K562 (cell line): ENCODE results near the gene PIK3C2B. TPM values are rescaled to one million over a fixed set of nuclear protein-coding genes. Genes with fewer than 3 reads are reported as not detected.

Source experiments
- ARNT ChIP-seq, 2 experiments: fragments of 450-650 bp; IDR thresholded peaks; 2 replicates each; pipeline ENCODE4 v1.6.1; 2016; ENCODE audit warnings: mild to moderate bottlenecking in 1 of 2
- BRCA1 ChIP-seq, 2 experiments: fragments of 450-650 bp in 1 of 2; sonication (generic) in 1 of 2; formaldehyde crosslinking in 1 of 2; IDR thresholded peaks; 2 replicates each; pipeline versions ENCODE4 v1.5.0 to v1.6.1; 2017 to 2020; ENCODE audit warnings: mild to moderate bottlenecking in 1 of 2, missing genetic modification reagents in 1 of 2
- BRD9 ChIP-seq: fragments of 450-650 bp; IDR thresholded peaks from 2 replicates; pipeline ENCODE4 v1.6.1; 2018; ENCODE audit warnings: low read depth; ENCODE audit not compliant: partially characterized antibody
- C11orf30 ChIP-seq: fragments of 450-650 bp; IDR thresholded peaks from 2 replicates; pipeline ENCODE4 v1.6.1; 2016; ENCODE audit warnings: low read depth, mild to moderate bottlenecking
- CHD2 ChIP-seq: IDR thresholded peaks from 2 replicates; pipeline ENCODE4 v1.6.1; 2011; ENCODE audit warnings: low read depth, low read length
- EGR1 ChIP-seq: fragments of 450-650 bp; conservative IDR thresholded peaks from 2 replicates; pipeline ENCODE4 v1.6.1; 2017; ENCODE audit warnings: mild to moderate bottlenecking
- ETV5 ChIP-seq: sonication (generic); formaldehyde crosslinking; IDR thresholded peaks from 2 replicates; pipeline ENCODE4 v1.4.0; 2020; ENCODE audit warnings: low read depth, mild to moderate bottlenecking, missing genetic modification reagents
- FOXK1 ChIP-seq: sonication (generic); formaldehyde crosslinking; IDR thresholded peaks from 2 replicates; pipeline ENCODE4 v1.8.0; 2022; ENCODE audit warnings: missing genetic modification reagents, mild to moderate bottlenecking, borderline replicate concordance
- FUS ChIP-seq: fragments of 200-400 bp; formaldehyde crosslinking; optimal IDR thresholded peaks from 2 replicates; pipeline ENCODE3; 2017; ENCODE audit warnings: low read depth, low read length
- HMG20A ChIP-seq: fragments of 450-650 bp; formaldehyde crosslinking; conservative IDR thresholded peaks from 2 replicates; pipeline ENCODE4 v1.4.0; 2020; ENCODE audit warnings: mild to moderate bottlenecking, mixed read lengths
- HNRNPH1 ChIP-seq: fragments of 200-400 bp; formaldehyde crosslinking; optimal IDR thresholded peaks from 2 replicates; pipeline ENCODE3; 2017; ENCODE audit warnings: low read depth, mild to moderate bottlenecking, low read length, moderate library complexity
- MIER1 ChIP-seq: fragments of 450-650 bp; IDR thresholded peaks from 2 replicates; pipeline ENCODE4 v1.6.1; 2016; ENCODE audit warnings: antibody characterized with exemption, mild to moderate bottlenecking, low read depth
- NCOA2 ChIP-seq, 2 experiments: fragments of 450-650 bp; IDR thresholded peaks; 2 replicates each; pipeline ENCODE4 v1.6.1; 2018; ENCODE audit warnings: mild to moderate bottlenecking in 2 of 2, moderate library complexity in 1 of 2; ENCODE audit not compliant: partially characterized antibody in 2 of 2
- PCBP1 ChIP-seq: fragments of 200-400 bp; formaldehyde crosslinking; IDR thresholded peaks from 2 replicates; pipeline ENCODE4 v1.6.1; 2018; ENCODE audit warnings: mild to moderate bottlenecking, low read depth, low read length; ENCODE audit not compliant: poor library complexity, severe bottlenecking
- PHF8 ChIP-seq: fragments of 200-600 bp; sonication (generic); IDR thresholded peaks from 2 replicates; pipeline ENCODE4 v1.6.1; 2012; ENCODE audit warnings: mixed run types, mild to moderate bottlenecking, inconsistent platforms, low read length, moderate library complexity, borderline replicate concordance
- POLR3A ChIP-seq: IDR thresholded peaks from 2 replicates; pipeline ENCODE4 v1.6.1; 2011; ENCODE audit warnings: borderline replicate concordance, mild to moderate bottlenecking, moderate library complexity; ENCODE audit not compliant: insufficient read length, insufficient read depth; ENCODE audit errors: extremely low read depth
- PRPF4 ChIP-seq: fragments of 200-400 bp; formaldehyde crosslinking; IDR thresholded peaks from one replicate; pipeline ENCODE4 v1.6.1; 2017; ENCODE audit warnings: low read length, low read depth, mild to moderate bottlenecking; ENCODE audit not compliant: insufficient read depth, poor library complexity, severe bottlenecking
- RB1 ChIP-seq: fragments of 450-650 bp; IDR thresholded peaks from 2 replicates; pipeline ENCODE4 v1.6.1; 2017; ENCODE audit warnings: low read depth, mild to moderate bottlenecking
- SAP30 ChIP-seq: fragments of 200-600 bp; sonication (generic); IDR thresholded peaks from 2 replicates; pipeline ENCODE4 v1.6.1; 2012; ENCODE audit warnings: borderline replicate concordance, low read depth, mild to moderate bottlenecking, moderate library complexity, low read length, control low read depth, inconsistent platforms; ENCODE audit not compliant: insufficient read depth, poor library complexity, severe bottlenecking
- SMAD2 ChIP-seq: fragments of 150-350 bp; IDR thresholded peaks from 2 replicates; pipeline ENCODE4 v1.6.1; 2014; ENCODE audit warnings: low read depth, mild to moderate bottlenecking, low read length
- SNAPC5 ChIP-seq: fragments of 250-450 bp; sonication (Bioruptor Pico); IDR thresholded peaks from 2 replicates; pipeline ENCODE4 v1.8.0; 2021; ENCODE audit warnings: moderate library complexity, mild to moderate bottlenecking, inconsistent platforms
- TSC22D4 ChIP-seq: fragments of 450-650 bp; IDR thresholded peaks from 2 replicates; pipeline ENCODE4 v1.6.1; 2016; ENCODE audit warnings: missing genetic modification characterization, missing biosample characterization, control low read depth
- ZBTB8A ChIP-seq: fragments of 450-650 bp; IDR thresholded peaks from 2 replicates; pipeline ENCODE4 v1.6.1; 2018; ENCODE audit warnings: mild to moderate bottlenecking, moderate library complexity; ENCODE audit not compliant: partially characterized antibody
- ZC3H8 ChIP-seq: fragments of 450-650 bp; IDR thresholded peaks from 2 replicates; pipeline ENCODE4 v1.6.1; 2017
- ZFX ChIP-seq: sonication (generic); formaldehyde crosslinking; IDR thresholded peaks from 2 replicates; pipeline ENCODE4 v1.8.0; 2022; ENCODE audit warnings: mild to moderate bottlenecking, missing genetic modification reagents, moderate library complexity
- ZNF23 ChIP-seq: fragments of 250-450 bp; sonication (Bioruptor Pico); IDR thresholded peaks from 2 replicates; pipeline ENCODE4 v1.4.0; 2020; ENCODE audit warnings: mild to moderate bottlenecking
- ZNF280B ChIP-seq: fragments of 250-450 bp; sonication (Bioruptor Pico); IDR thresholded peaks from 2 replicates; pipeline ENCODE4 v1.5.1; 2021; ENCODE audit warnings: mild to moderate bottlenecking
- ZNF41 ChIP-seq: fragments of 250-450 bp; sonication (Bioruptor Pico); conservative IDR thresholded peaks from 2 replicates; pipeline ENCODE4 v1.4.0; 2020; ENCODE audit warnings: mild to moderate bottlenecking
- ZNF696 ChIP-seq: fragments of 250-450 bp; sonication (Bioruptor Pico); conservative IDR thresholded peaks from 2 replicates; pipeline ENCODE4 v1.4.0; 2020; ENCODE audit warnings: mild to moderate bottlenecking, moderate library complexity
- polyA plus RNA-seq, 8 experiments: library from polyadenylated mRNA; depleted of rRNA in 4 of 8; stranded (reverse) in 5 of 8; unstranded in 3 of 8; fragments of >200 nt; fragmentation: Nextera tagmentation in 2 of 8; fragmentation: Illumina TruSeq in 1 of 8; extraction: Ambion mirVana in 2 of 8; extraction: Trizol in 1 of 8; gene quantifications; 2 replicates each; pipeline versions ENCODE4 v1.2.1 to v1.2.3, GENCODE V29; 2011 to 2014; ENCODE audit warnings: inconsistent platforms in 1 of 8, missing spikeins in 1 of 8
- total RNA-seq, 7 experiments: library from RNA; depleted of rRNA in 6 of 7; stranded (reverse); fragments of >200 nt in 6 of 7; fragmentation: Illumina TruSeq in 2 of 7; extraction: Trizol in 2 of 7; gene quantifications; 2 replicates each; pipeline versions ENCODE4 v1.2.1 to v1.2.3, GENCODE V29; 2011 to 2021; ENCODE audit warnings: low replicate concordance in 1 of 7

Gene PIK3C2B
- total and polyA plus RNA-seq, 9 of the 15 experiments (the other 6 are each of a cell fraction or from before 2014, with no cell fraction given): 0.10 to 2.9 (median 0.72) TPM

- TF ChIP-seq FOXK1 (CRISPR knock-in tag) (no peak), HMG20A (CRISPR knock-in tag) (peak; percentile 86), ZNF41 (CRISPR knock-in tag) (no peak), BRCA1 (IDR thresholded peaks at IDR 0.05) (no peak), BRCA1 (CRISPR knock-in tag; IDR thresholded peaks at IDR 0.05) (no peak), CHD2 (0 out of 2 replicates have a peak, but pooled peaks have one; percentile 29), ZC3H8 (no peak), SNAPC5 (no peak), ZNF23 (CRISPR knock-in tag) (peak; percentile 49; the same call in 1 of the 2 replicates), ETV5 (peak; percentile 61; the same call in 1 of the 2 replicates), ARNT (IDR thresholded peaks at IDR 0.05) (peak; percentile 66 to 93), EGR1 (peak; percentile 78), ZFX (peak; percentile 58), RB1 (peak; percentile 81), ZBTB8A (peak; percentile 72), ZNF696 (peak; percentile 78; the same call in 1 of the 2 replicates), POLR3A (peak; percentile 74), SMAD2 (no peak), ZNF280B (CRISPR knock-in tag) (no peak), SAP30 (no peak), PHF8 (peak; percentile 36; the same call in 1 of the 2 replicates), MIER1 (0 out of 2 replicates have a peak, but pooled peaks have one; percentile 4), TSC22D4 (tag) (no peak), C11orf30 (peak; percentile 35), HNRNPH1 (no peak), PRPF4 (no peak), PCBP1 (no peak), FUS (no peak), BRD9 (peak; percentile 99), NCOA2 (IDR thresholded peaks at IDR 0.05; ENCODE audit: partially characterized antibody in 2 of 2) (peak; percentile 11 to 84)
Observed at GRCh38 chr1:204506201-204506968, 11.8 kb upstream of the PIK3C2B start (continued).
